NCI-H146 (cell line): ENCODE data around the gene TAF10.

Experiments used
- DNase-seq: peaks from one replicate; lab custom pipeline; 2025; lab: John Stamatoyannopoulos, UW

Gene TAF10

GRCh38 chr11:6608726-6609501 lies 3.1 kb downstream of the TAF10 start:
- no peak for DNase-seq

GRCh38 chr11:6608011-6608410 lies 4.0 kb downstream of the TAF10 start:
- no peak for DNase-seq

- no peak for DNase-seq
Measured at GRCh38 chr11:6607190-6607795, 4.7 kb downstream of the TAF10 start.

- peak; percentile 45 for DNase-seq
Measured at GRCh38 chr11:6606471-6607189, 5.4 kb downstream of the TAF10 start.

- DNase-seq: no peak
Measured at GRCh38 chr11:6604790-6605189, 7.2 kb downstream of the TAF10 start.

- peak; percentile 52 for DNase-seq
Measured at GRCh38 chr11:6604081-6604626, 7.9 kb downstream of the TAF10 start.

GRCh38 chr11:6603287-6604080 lies 8.5 kb downstream of the TAF10 start, which contains the start of the genes ILK and RRP8:
Gene ILK, plus strand, starts transcription at chr11:6603774. Its CDS starts 498 bp downstream, at chr11:6604272.
Gene RRP8, minus strand, starts transcription at chr11:6603616. Its CDS starts 114 bp downstream, at chr11:6603502.
- peak; percentile 85 for DNase-seq

- no peak for DNase-seq
Measured at GRCh38 chr11:6602096-6602940, 9.7 kb downstream of the TAF10 start.

GRCh38 chr11:6601041-6601461 lies 11.0 kb downstream of the TAF10 start:
- DNase-seq: no peak

- DNase-seq: no peak
Measured at GRCh38 chr11:6599881-6600390, 12.1 kb downstream of the TAF10 start.

GRCh38 chr11:6599449-6599848 lies 12.6 kb downstream of the TAF10 start:
- no peak for DNase-seq

GRCh38 chr11:6598555-6598954 lies 13.5 kb downstream of the TAF10 start:
- DNase-seq: no peak

GRCh38 chr11:6596239-6596877 lies 15.7 kb downstream of the TAF10 start:
- no peak for DNase-seq

- no peak for DNase-seq
Measured at GRCh38 chr11:6594142-6594768, 17.8 kb downstream of the TAF10 start.

- DNase-seq: no peak
Measured at GRCh38 chr11:6588018-6588417, 24.0 kb downstream of the TAF10 start.

- DNase-seq: no peak
Measured at GRCh38 chr11:6587360-6587953, 24.6 kb downstream of the TAF10 start.

GRCh38 chr11:6586434-6587359 lies 25.3 kb downstream of the TAF10 start:
- DNase-seq: peak; percentile 63

- no peak for DNase-seq
Measured at GRCh38 chr11:6584528-6584927, 27.5 kb downstream of the TAF10 start.
